CD4-positive, alpha-beta T cell (primary cell): Measurements from ENCODE around the gene PLA2R1. TPM values are rescaled to one million over a fixed set of nuclear protein-coding genes. Genes with fewer than 3 reads are reported as not detected.

ENCODE experiments used
- ATAC-seq: fragments of 200-7000 bp; cut with Tn5 transposase; one replicate; pipeline ENCODE4 v1.10.0; 2022; ENCODE audit warnings: mild to moderate bottlenecking; ENCODE audit not compliant: poor library complexity
- CTCF ChIA-PET: fragments of 350-600 bp; sonication (Branson Sonifier 250); formaldehyde crosslinking; loops from one replicate; lab custom pipeline; 2021; ENCODE audit warnings: antibody characterized with exemption, inconsistent platforms; lab: Charles Lee
- POLR2A ChIA-PET: fragments of 350-600 bp; sonication (Branson Sonifier 250); formaldehyde crosslinking; loops from one replicate; lab custom pipeline; 2021; ENCODE audit warnings: antibody characterized with exemption, inconsistent platforms; lab: Charles Lee
- DNase-seq, 14 experiments: peaks; one replicate each; pipeline ENCODE4 v3.0.0-alpha.2; 2013 to 2020; ENCODE audit warnings: mixed read lengths in 2 of 14
- H3K27ac ChIP-seq, 2 donors: one replicate each; pipeline versions ENCODE4 v1.5.1 to v1.7.0; 2013; ENCODE audit warnings: low read length in 2 of 2, low read depth in 1 of 2, mild to moderate bottlenecking in 1 of 2
- H3K27me3 ChIP-seq, 2 experiments: 1 replicate in 1 of 2; 2 replicates in 1 of 2; pipeline versions ENCODE4 v1.6.1 to v1.7.0; 2013; ENCODE audit warnings: low read length in 2 of 2, control low read depth in 1 of 2, mild to moderate bottlenecking in 1 of 2, moderate library complexity in 1 of 2; ENCODE audit not compliant: insufficient read depth in 2 of 2, control insufficient read depth in 1 of 2
- H3K36me3 ChIP-seq: one replicate; pipeline ENCODE4 v1.6.1; 2013; ENCODE audit warnings: low read length, control low read depth; ENCODE audit not compliant: insufficient read depth
- H3K4me1 ChIP-seq: one replicate; pipeline ENCODE4 v1.6.1; 2013; ENCODE audit warnings: low read length, control low read depth; ENCODE audit not compliant: insufficient read depth
- H3K4me3 ChIP-seq: one replicate; pipeline ENCODE4 v1.5.1; 2013; ENCODE audit warnings: mild to moderate bottlenecking, low read length, moderate library complexity
- H3K9me3 ChIP-seq, 2 experiments: 1 replicate in 1 of 2; 2 replicates in 1 of 2; pipeline versions ENCODE4 v1.6.1 to v1.7.0; 2013; ENCODE audit warnings: low read length in 2 of 2, mild to moderate bottlenecking in 2 of 2, control low read depth in 1 of 2, moderate library complexity in 1 of 2; ENCODE audit not compliant: control insufficient read depth in 1 of 2, insufficient read depth in 1 of 2
- H3K27ac Mint-ChIP-seq: one replicate; pipeline ENCODE4 v1.8.0; 2020; ENCODE audit warnings: mixed read lengths
- H3K27me3 Mint-ChIP-seq: one replicate; pipeline ENCODE4 v1.8.0; 2021; ENCODE audit warnings: mixed read lengths
- H3K36me3 Mint-ChIP-seq: one replicate; pipeline ENCODE4 v1.8.0; 2021; ENCODE audit warnings: low read depth, mixed read lengths
- H3K4me1 Mint-ChIP-seq: one replicate; pipeline ENCODE4 v1.8.0; 2021; ENCODE audit warnings: low read depth, mixed read lengths
- H3K4me3 Mint-ChIP-seq: one replicate; pipeline ENCODE4 v1.8.0; 2020; ENCODE audit warnings: mild to moderate bottlenecking, mixed read lengths
- H3K9me3 Mint-ChIP-seq: one replicate; pipeline ENCODE4 v1.8.0; 2020; ENCODE audit warnings: mixed read lengths
- CTCF ChIP-seq: fragments of 200-600 bp; IDR thresholded peaks from one replicate; pipeline ENCODE4 v1.8.0; 2022; ENCODE audit warnings: antibody characterized with exemption, mild to moderate bottlenecking
- intact Hi-C, 2 experiments: fragments of 100-400 bp; cut with DNase I in 1 of 2; cut with micrococcal nuclease in 1 of 2; formaldehyde crosslinking; loops; one replicate each; pipeline versions ENCODE4 v1.15.1 to v1.9.0; 2023 to 2025; cut with DNase I, micrococcal nuclease
- total RNA-seq, 174 experiments: library from RNA in 2 of 174; stranded (reverse) in 2 of 174; gene quantifications; one replicate each; pipeline ENCODE4 v1.2.3 and lab custom pipeline; 2021 to 2026

PLA2R1 gene
- total RNA-seq, 2 experiments from 2014 or later: not detected

- Histone ChIP-seq H3K4me3 (no peak overlapping the region), H3K9me3 (peaks cover 0 to 3% of the 10 kb centered on the region in 2 experiments), H3K4me1 (no peaks in the 10 kb centered on the region), H3K36me3 (no peaks in the 10 kb centered on the region), H3K27ac (no peak overlapping the region), H3K27me3 (peaks cover 7 to 17% of the 10 kb centered on the region in 2 experiments)
- H3K27ac Mint-ChIP-seq: no peak overlapping the region
- H3K36me3 Mint-ChIP-seq: no peaks in the 10 kb centered on the region
- peaks cover 34% of the 10 kb centered on the region for H3K27me3 Mint-ChIP-seq
- POLR2A ChIA-PET: no interaction called here
- no peak overlapping the region for H3K4me3 Mint-ChIP-seq
- TF ChIP-seq CTCF: no peak
- CTCF ChIA-PET: interaction anchor here (1.0 kb wide), 1 partner anchor 15 kb away, joined by 4 read pairs; no protein-coding TSS in a partner anchor
- intact Hi-C loops: no loop called here
- ATAC-seq (no peak), DNase-seq (no peak)
- no peaks in the 10 kb centered on the region for H3K4me1 Mint-ChIP-seq
- H3K9me3 Mint-ChIP-seq: no peaks in the 10 kb centered on the region
Observed at GRCh38 chr2:160054984-160055725, 7.3 kb downstream of the PLA2R1 start.

DNA sequence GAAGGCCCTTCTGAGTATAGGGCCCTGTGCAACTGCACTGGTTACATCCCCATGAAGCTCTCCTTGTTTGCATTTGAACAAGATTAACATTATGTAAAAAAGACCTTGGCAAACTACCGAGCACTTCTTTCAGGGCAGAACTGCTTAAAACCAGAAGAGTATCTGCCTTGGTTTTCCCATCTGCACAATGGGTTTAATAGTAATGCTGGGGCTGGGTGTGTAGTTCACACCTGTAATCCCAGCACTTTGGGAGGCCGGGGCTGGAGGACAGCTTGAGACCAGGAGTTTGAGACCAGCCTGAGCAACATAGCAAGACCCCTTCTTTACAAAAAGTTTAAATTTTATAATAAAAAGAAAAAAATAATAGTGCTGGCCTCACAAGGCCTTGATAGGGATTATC, 8.5 kb downstream of the PLA2R1 start:
- Histone ChIP-seq H3K9me3 (peaks cover 0 to 3% of the 10 kb centered on the region in 2 experiments), H3K27ac (no peak overlapping the region), H3K36me3 (no peaks in the 10 kb centered on the region), H3K27me3 (peaks cover 2 to 5% of the 10 kb centered on the region in 2 experiments), H3K4me3 (no peak overlapping the region), H3K4me1 (no peaks in the 10 kb centered on the region)
- no peaks in the 10 kb centered on the region for H3K9me3 Mint-ChIP-seq
- no peak overlapping the region for H3K4me3 Mint-ChIP-seq
- H3K4me1 Mint-ChIP-seq: no peaks in the 10 kb centered on the region
- CTCF ChIA-PET: no interaction called here
- POLR2A ChIA-PET: interaction anchor here (0.6 kb wide), 1 partner anchor 538 kb away, joined by 5 read pairs; no protein-coding TSS in a partner anchor
- ATAC-seq: no peak
- peaks cover 22% of the 10 kb centered on the region for H3K27me3 Mint-ChIP-seq
- H3K27ac Mint-ChIP-seq: no peak overlapping the region
- intact Hi-C loops: no loop called here
- DNase-seq: no peak
- TF ChIP-seq CTCF: no peak
- no peaks in the 10 kb centered on the region for H3K36me3 Mint-ChIP-seq

DNA sequence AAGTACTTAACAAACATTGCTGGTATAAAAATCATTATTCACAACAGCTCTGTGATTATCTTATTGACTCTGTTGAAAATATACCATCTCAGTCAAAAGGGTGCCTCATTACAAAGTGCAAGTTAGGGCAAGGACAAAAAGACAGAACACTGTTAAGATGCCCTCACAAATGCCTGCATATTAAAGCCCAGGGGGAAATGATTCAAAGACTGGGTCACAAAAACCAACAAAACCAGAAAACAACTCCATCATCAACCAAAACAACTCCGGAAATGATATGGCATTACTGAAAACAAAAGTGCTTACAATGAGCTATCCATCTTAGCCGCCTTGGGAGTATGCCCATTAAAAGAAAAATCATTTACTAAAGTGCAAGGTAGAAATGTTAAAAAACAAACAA, 9.9 kb downstream of the PLA2R1 start:
- H3K4me3 Mint-ChIP-seq: no peak overlapping the region
- H3K27ac Mint-ChIP-seq: no peak overlapping the region
- H3K9me3 Mint-ChIP-seq: no peaks in the 10 kb centered on the region
- H3K36me3 ChIP-seq: no peaks in the 10 kb centered on the region
- intact Hi-C loops: no loop called here
- H3K27ac ChIP-seq: no peak overlapping the region
- DNase-seq (no peak), ATAC-seq (no peak)
- H3K9me3 ChIP-seq: peaks cover 0 to 3% of the 10 kb centered on the region in 2 experiments
- H3K4me3 ChIP-seq: no peak overlapping the region
- no peaks in the 10 kb centered on the region for H3K4me1 Mint-ChIP-seq
- ChIA-PET CTCF (no interaction called here), POLR2A (no interaction called here)
- peaks cover 0 to 3% of the 10 kb centered on the region in 2 experiments for H3K27me3 ChIP-seq
- H3K4me1 ChIP-seq: no peaks in the 10 kb centered on the region
- peaks cover 9% of the 10 kb centered on the region for H3K27me3 Mint-ChIP-seq
- no peak for TF ChIP-seq CTCF
- no peaks in the 10 kb centered on the region for H3K36me3 Mint-ChIP-seq
